ACC112 (cell line): ENCODE data around the gene CHAF1A.

ENCODE experiments used
- H2AFZ ChIP-seq: fragments of 200-600 bp; sonication (generic); one replicate; pipeline ENCODE4 v1.6.0; 2017; ENCODE audit warnings: antibody characterized with exemption, low read length; ENCODE audit not compliant: unreplicated experiment
- H3K27ac ChIP-seq: fragments of 200-600 bp; sonication (generic); 2 replicates; pipeline ENCODE4 v1.5.1; 2014; ENCODE audit warnings: low read depth, mild to moderate bottlenecking, antibody characterized with exemption, low read length, moderate library complexity
- H3K27me3 ChIP-seq: fragments of 200-600 bp; sonication (generic); 2 replicates; pipeline ENCODE4 v1.6.1; 2014; ENCODE audit warnings: mild to moderate bottlenecking, antibody characterized with exemption, low read length, moderate library complexity, mixed read lengths; ENCODE audit not compliant: insufficient read depth
- H3K36me3 ChIP-seq: fragments of 200-600 bp; sonication (generic); 2 replicates; pipeline ENCODE4 v1.6.1; 2016; ENCODE audit warnings: mild to moderate bottlenecking, antibody characterized with exemption, low read length, moderate library complexity, mixed read lengths; ENCODE audit not compliant: insufficient read depth
- H3K4me1 ChIP-seq: fragments of 200-600 bp; sonication (generic); one replicate; pipeline ENCODE4 v1.6.1; 2016; ENCODE audit warnings: low read length, mixed read lengths; ENCODE audit not compliant: insufficient read depth, unreplicated experiment, control insufficient read depth
- H3K4me3 ChIP-seq: fragments of 200-600 bp; sonication (generic); 2 replicates; pipeline ENCODE4 v1.5.1; 2014; ENCODE audit warnings: mild to moderate bottlenecking, low read depth, low read length
- H3K79me2 ChIP-seq: fragments of 200-600 bp; sonication (generic); one replicate; pipeline ENCODE4 v1.6.0; 2016; ENCODE audit warnings: low read length; ENCODE audit not compliant: control insufficient read depth, unreplicated experiment, insufficient read depth

The CHAF1A gene

DNA sequence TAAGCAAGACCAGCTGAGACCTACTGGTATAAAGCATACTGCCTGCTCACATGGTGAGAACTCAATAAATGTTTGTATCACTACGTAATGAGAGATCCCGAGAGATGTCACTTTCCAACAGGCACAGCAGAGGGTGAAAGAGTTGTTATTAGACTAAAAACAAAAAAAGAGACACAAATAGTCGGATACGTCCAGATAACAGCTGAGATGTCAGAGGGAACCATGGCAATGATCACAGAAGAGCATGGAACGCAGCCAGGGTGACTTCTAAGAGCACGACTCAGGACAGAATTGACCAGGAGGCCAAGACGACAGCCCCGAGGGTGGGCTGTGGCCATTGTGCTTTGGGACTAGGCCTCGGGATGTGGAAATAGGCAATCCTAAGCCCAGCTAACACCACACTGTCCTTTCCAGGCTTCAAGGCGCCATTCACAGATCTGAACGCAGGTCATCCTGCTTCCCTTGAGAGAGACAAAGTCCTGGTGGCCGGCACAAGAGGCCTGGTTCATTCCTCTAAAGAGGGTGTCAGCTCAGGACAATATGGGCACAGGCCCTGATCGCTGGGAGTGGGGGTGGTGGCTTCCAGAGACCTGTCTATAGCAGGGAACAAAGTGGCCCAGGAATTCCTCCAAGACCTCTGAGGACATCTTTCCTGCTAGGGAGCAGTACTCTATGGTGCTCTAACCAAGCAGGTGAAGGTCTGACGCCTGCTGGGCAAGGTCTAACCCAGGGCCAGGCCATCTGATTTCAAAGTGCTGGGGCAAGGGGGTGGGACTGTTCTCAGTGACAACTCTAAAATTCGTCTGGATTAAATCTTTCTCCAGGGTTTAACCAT, 5.3 kb upstream of the CHAF1A start:
- Histone ChIP-seq H3K4me1 (peaks cover 23% of the 10 kb centered on the region), H2AFZ (no peak overlapping the region), H3K79me2 (peaks cover 74% of the 10 kb centered on the region), H3K36me3 (no peaks in the 10 kb centered on the region; the same call in 1 of the 2 replicates), H3K4me3 (peak overlapping the region; percentile 31; the same call in 1 of the 2 replicates), H3K27ac (no peak overlapping the region), H3K27me3 (no peaks in the 10 kb centered on the region)

DNA sequence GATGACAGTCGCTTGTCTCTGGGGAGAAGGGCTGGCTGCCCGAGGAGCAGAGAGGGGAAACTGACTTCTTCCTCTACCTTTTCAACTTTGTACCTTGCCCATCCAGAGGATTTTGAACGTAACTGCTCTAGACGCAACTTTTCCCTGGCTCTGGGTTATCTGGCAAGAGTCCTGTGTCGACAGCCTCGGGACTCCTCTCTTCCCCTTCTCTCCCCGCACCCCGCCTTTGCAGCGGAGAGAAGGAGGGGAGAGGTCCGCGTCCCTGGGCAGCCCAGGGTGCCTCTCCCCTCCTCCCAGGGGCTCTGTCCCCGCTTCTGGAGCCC, 2.7 kb upstream of the CHAF1A start:
- Histone ChIP-seq H3K36me3 (no peaks in the 10 kb centered on the region; the same call in 1 of the 2 replicates), H3K4me3 (peak overlapping the region; percentile 98), H3K27ac (peak overlapping the region; percentile 65), H3K27me3 (no peaks in the 10 kb centered on the region), H3K4me1 (peaks cover 22% of the 10 kb centered on the region), H2AFZ (no peak overlapping the region), H3K79me2 (peaks cover 73% of the 10 kb centered on the region)

DNA sequence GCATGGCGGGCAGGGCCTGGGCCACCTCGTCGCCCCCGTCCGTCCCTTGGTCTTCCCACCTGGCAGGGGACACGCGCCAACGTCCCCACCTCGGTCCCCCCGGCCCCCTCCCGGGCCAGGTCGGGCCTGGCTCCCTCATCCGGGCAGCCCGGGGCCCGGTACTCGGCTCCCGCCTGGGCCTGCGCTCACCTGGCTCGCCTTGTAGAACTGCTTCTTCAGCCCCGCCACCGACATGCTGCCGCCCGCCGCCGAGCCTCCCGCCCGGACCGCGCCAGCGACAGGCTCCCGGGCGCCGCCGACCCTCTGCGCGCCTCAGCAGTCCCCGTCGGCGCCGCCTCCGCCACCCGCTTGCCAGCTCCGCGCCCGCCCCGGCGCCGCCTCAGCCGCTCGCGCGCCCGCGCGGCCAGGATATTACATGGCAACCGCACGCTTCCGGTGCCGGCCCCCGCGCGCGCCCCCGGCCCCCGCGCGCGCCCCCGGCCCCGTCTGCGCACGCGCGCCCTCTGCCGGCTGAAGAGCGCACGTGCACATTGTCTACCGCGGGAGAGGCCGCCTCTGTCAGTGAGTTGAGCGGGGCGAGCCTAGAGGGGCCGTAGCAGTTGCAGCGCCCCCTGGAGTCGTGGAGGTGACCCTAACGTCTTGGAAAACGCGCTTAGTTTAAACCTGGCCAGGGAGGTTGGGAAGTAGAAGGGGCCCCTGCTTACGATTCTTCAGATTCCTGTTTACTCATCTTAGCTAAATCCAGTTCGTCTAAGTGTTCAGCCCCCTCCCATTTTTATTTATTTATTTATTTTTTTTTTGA, 2.1 kb upstream of the CHAF1A start, which contains the start of gene SH3GL1:
TSS of gene SH3GL1 (minus strand) at position 413 of the 802 bp plus-strand sequence. CDS start at position 234, 179 bp downstream.
- peak within 1 kb of the TSS; percentile 38 for H2AFZ ChIP-seq
- no peaks in the 10 kb centered on the region; the same call in 1 of the 2 replicates for H3K36me3 ChIP-seq

DNA sequence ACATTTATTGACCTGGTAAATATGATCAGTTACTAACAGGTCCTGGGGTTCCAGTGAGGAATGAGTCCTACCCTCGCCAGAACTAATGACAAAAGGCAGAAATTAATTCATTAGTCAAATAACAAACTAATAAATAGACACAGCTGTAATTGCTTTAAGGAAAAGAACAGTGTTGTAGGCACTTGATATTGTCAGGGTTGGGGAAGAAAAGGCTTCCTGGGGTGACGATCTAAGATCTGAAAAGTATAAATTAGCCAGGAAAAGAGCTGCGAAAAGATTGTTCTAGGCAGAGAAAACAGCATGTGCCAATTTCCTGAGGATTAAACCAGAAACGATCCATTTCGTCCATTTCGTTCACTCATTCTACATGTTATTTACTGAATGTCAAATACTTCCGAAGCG, 670 bp upstream of the CHAF1A start:
- Histone ChIP-seq H3K79me2 (peaks cover 76% of the 10 kb centered on the region), H3K27me3 (no peaks in the 10 kb centered on the region), H2AFZ (peak overlapping the region; percentile 4), H3K27ac (peak overlapping the region; percentile 77), H3K36me3 (no peaks in the 10 kb centered on the region), H3K4me3 (peak overlapping the region; percentile 93), H3K4me1 (peaks cover 22% of the 10 kb centered on the region)

More for the DNA sequence above, 2.1 kb upstream of the CHAF1A start, which contains the start of gene SH3GL1:
- H3K4me3 ChIP-seq = peak within 1 kb of the TSS; percentile 98
- peaks cover 73% of the 10 kb centered on the region for H3K79me2 ChIP-seq
- H3K27ac ChIP-seq = peak within 1 kb of the TSS; percentile 77
- peaks cover 22% of the 10 kb centered on the region for H3K4me1 ChIP-seq
- H3K27me3 ChIP-seq = no peaks in the 10 kb centered on the region

DNA sequence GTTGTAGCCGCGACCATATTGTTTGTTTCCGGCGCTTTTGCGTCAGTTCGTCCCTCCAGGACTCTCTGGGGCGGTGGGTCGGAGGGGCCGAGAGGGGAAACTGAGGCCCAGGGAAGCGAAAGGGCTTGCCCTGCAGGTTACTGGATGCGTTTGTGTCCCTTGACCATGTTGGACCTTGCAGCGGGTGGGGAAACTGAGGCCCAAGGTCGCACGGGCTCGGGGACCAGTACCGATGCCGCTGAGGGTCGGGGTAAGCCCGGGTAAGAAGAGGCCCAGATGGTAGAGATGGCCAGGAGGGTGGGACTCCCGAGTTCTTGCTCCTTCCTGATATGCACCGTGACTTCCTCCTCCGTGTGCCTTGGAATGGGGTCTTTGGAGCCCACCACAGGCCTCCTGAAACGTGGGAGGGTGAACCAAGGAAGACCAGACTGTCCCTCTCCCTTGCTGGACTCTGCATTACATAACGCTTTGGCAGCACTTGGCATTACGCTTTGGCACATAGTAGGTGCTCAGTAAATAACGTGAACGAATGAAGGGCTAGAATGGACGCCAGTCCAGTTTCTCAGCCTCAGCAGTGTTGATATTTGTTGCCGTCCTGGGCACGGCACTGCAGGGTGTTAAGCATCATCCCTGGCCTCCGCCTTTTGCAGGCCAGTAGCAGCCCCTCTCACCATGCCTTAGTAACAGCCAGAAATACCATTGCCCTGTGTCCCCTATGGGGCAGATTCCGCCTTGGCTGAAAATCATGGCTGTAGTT, 743 bp downstream of the CHAF1A start:
- Histone ChIP-seq H3K79me2 (peaks cover 62% of the 10 kb centered on the region), H3K27ac (peak overlapping the region; percentile 65; the same call in 1 of the 2 replicates), H3K4me1 (peaks cover 16% of the 10 kb centered on the region), H2AFZ (no peak overlapping the region), H3K36me3 (no peaks in the 10 kb centered on the region), H3K27me3 (no peaks in the 10 kb centered on the region), H3K4me3 (peak overlapping the region; percentile 93)

DNA sequence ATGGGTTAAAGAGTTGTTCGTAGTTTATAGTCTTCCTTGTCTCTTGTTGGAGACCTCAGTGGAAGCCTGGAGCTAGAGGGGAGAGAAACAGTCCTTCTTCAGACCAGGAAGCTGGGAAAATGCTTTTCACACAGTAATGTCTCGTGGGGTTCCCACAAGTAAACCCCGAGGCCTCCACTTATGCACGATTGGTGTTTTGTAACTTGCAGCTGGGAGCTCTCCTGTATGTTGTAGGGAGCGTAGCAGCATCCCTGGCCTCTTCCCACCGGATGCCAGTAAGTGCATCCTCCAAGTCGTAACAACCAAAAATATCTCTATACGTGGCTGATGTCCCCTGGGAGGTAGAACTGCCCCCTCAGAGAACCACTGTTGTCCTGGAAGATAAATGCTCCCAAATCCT, 3.5 kb downstream of the CHAF1A start:
- Histone ChIP-seq H3K36me3 (no peaks in the 10 kb centered on the region), H3K27ac (no peak overlapping the region), H3K4me3 (no peak overlapping the region), H2AFZ (no peak overlapping the region), H3K4me1 (peaks cover 11% of the 10 kb centered on the region), H3K79me2 (peaks cover 49% of the 10 kb centered on the region), H3K27me3 (no peaks in the 10 kb centered on the region)

DNA sequence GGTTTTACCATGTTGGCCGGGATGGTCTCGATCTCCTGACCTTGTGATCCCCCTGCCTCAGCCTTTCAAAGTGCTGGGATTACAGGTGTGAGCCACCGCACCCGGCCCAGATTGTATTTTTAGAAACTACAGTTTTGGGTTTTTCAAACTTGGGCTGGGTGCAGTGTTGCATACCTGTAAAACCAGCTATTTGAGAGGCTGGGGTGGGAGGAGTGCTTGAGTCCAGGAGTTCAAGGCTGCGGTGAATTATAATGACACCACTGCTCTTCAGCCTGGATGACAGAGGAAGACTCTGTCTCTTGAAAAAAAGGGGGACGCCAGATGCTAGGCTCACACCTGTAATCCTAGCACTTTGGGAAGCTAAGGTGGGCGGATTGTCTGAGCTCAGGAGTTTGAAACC, 4.2 kb downstream of the CHAF1A start:
- Histone ChIP-seq H3K79me2 (peaks cover 49% of the 10 kb centered on the region), H3K27ac (no peak overlapping the region), H2AFZ (no peak overlapping the region), H3K4me3 (no peak overlapping the region), H3K27me3 (no peaks in the 10 kb centered on the region), H3K36me3 (no peaks in the 10 kb centered on the region), H3K4me1 (peaks cover 10% of the 10 kb centered on the region)

DNA sequence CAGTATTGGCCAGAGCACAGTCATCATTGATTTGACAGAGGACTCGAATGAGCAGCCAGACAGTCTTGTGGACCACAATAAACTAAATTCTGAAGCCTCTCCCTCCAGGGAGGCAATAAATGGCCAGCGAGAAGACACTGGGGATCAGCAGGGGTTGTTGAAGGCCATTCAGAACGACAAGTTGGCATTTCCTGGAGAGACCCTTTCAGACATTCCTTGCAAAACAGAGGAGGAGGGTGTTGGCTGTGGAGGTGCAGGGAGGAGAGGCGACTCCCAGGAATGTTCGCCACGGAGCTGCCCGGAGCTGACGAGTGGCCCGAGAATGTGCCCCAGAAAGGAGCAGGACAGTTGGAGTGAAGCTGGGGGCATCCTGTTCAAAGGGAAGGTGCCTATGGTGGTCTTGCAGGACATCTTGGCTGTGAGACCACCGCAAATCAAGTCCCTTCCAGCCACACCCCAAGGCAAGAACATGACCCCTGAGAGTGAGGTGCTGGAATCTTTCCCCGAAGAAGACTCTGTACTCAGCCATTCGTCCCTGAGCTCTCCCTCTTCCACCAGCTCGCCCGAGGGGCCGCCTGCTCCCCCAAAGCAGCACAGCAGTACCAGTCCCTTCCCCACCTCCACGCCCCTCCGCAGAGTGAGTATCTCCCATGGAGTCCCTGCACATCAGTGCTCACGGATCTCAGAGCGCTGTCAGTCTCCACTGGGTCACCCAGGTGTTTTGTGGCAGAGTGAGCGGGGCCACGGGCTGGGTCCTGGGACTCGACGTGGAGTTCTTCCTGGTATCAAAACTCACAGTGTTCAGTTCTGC, 6.9 kb downstream of the CHAF1A start:
- peaks cover 30% of the 10 kb centered on the region for H3K79me2 ChIP-seq
- H3K4me1 ChIP-seq = peaks cover 4% of the 10 kb centered on the region
- no peak overlapping the region for H3K4me3 ChIP-seq
- H3K27ac ChIP-seq = no peak overlapping the region
- H3K27me3 ChIP-seq = no peaks in the 10 kb centered on the region
- H3K36me3 ChIP-seq = peaks cover 5% of the 10 kb centered on the region; the same call in 1 of the 2 replicates
- H2AFZ ChIP-seq = no peak overlapping the region

DNA sequence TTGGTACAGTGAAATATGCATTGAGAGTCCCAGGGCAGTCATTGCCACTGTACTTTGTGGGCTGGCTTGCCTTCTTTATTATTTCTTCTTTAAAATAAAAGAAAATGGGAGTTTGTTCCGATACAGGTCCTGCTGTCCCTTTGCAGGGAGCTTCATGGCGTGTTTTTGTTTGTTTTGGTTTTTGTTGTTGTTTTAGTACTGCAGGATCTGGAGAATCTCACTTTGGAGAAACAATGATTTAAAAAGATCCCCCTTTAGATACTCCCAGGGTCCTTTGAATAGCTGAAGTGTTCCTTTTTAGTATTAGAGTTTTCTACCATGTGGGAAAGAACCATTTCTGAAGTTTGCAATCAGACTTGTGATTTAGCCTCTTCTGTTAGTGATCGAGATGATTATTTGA, 11.1 kb downstream of the CHAF1A start:
- Histone ChIP-seq H3K36me3 (peaks cover 5% of the 10 kb centered on the region; the same call in 1 of the 2 replicates), H3K4me3 (no peak overlapping the region), H3K4me1 (peaks cover 8% of the 10 kb centered on the region), H3K27me3 (no peaks in the 10 kb centered on the region), H3K27ac (no peak overlapping the region), H3K79me2 (peaks cover 24% of the 10 kb centered on the region), H2AFZ (no peak overlapping the region)
